ENCODE measurements around the gene MMP13. TPM values are rescaled to one million over a fixed set of nuclear protein-coding genes. Genes with fewer than 3 reads are reported as not detected.
"Not testable (repeated sequence)": the region's sequence is repeated elsewhere in the genome, so short reads cannot be mapped to it uniquely, and the experiment has no call there.

Gene MMP13
- total RNA-seq, 1 experiment from 2014 or later = not detected

DNA sequence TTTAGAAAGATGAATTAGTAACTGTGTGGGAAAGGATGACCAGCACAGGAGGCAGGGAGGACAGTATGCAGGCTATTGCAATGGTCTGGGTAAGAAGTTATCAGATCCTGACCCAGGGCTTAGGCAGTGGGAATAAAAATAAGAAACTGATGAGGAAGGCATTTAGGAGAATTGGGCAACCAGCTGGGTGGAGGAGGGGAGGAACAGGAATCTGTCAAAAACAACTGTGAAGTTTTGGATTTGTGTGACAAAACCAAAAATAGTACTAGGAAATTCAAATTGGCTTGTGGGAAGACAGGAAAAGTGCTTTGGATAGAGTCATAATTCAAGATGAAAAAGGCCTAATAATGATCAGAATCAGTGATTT is 27.9 kb downstream of the MMP13 start:
- no peak for DNase-seq
- Histone ChIP-seq H3K4me3 (ENCODE audit: insufficient read depth, low read depth, low read length) (no peak overlapping the region), H3K36me3 (replicated peaks; ENCODE audit: control insufficient read depth, insufficient read depth, low read length) (no peaks in the 10 kb centered on the region)

GRCh38 chr11:102926961-102927623 is 28.4 kb downstream of the MMP13 start:
- DNase-seq = no peak
- no peak overlapping the region for H3K4me3 ChIP-seq (ENCODE audit: insufficient read depth, low read depth, low read length)
- H3K36me3 ChIP-seq (replicated peaks; ENCODE audit: control insufficient read depth, insufficient read depth, low read length) = no peaks in the 10 kb centered on the region
- no peaks in the 10 kb centered on the region for H3K27me3 ChIP-seq (ENCODE audit: control insufficient read depth, insufficient read depth, low read length)

More for the DNA sequence above, 27.9 kb downstream of the MMP13 start:
- no peaks in the 10 kb centered on the region for H3K27me3 ChIP-seq (ENCODE audit: control insufficient read depth, insufficient read depth, low read length)

DNA sequence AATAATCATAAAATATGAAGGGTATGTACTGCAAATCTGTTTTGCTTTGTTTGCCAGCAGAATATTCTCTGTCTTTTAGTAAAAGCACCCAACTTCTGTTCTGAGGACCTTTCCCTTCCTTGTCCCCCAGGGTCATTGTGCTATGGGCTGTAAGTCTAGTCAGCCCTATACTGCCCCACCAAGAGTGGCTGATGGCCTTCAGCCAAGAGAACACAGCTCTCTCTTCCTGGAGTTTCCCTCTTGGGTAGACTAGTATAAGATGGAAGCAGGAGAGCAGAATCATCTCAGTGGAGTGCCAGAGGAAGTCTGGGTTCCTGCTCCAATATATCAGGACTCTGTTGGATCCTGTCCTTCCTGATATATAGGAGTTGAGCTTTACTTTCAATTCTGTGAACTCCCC is 29.0 kb downstream of the MMP13 start:
- no peak for DNase-seq
- H3K27me3 ChIP-seq (ENCODE audit: control insufficient read depth, insufficient read depth, low read length) = no peaks in the 10 kb centered on the region
- no peak overlapping the region for H3K4me3 ChIP-seq (ENCODE audit: insufficient read depth, low read depth, low read length)
- no peaks in the 10 kb centered on the region for H3K36me3 ChIP-seq (replicated peaks; ENCODE audit: control insufficient read depth, insufficient read depth, low read length)

DNA sequence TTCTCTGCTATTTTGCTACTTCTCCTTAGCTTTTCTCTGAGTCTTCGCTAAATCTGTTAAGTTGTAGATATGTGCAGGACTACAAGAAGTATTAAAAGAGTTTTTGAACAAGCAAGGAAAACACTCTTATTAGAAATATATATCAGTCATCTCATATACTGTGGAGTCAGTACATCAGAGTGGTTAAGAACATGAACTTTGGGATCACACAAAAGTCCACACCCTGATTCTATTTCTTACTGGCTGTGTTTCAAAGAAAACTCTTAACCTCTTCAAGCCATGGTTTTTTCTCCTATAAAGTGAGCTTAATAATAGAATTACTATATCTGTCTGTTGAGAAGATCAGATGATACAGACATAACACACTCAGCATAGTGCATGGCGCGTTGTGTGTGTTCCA is 29.5 kb downstream of the MMP13 start:
- Histone ChIP-seq H3K4me3 (ENCODE audit: insufficient read depth, low read depth, low read length) (no peak overlapping the region), H3K36me3 (replicated peaks; ENCODE audit: control insufficient read depth, insufficient read depth, low read length) (no peaks in the 10 kb centered on the region), H3K27me3 (ENCODE audit: control insufficient read depth, insufficient read depth, low read length) (no peaks in the 10 kb centered on the region)
- DNase-seq = no peak

DNA sequence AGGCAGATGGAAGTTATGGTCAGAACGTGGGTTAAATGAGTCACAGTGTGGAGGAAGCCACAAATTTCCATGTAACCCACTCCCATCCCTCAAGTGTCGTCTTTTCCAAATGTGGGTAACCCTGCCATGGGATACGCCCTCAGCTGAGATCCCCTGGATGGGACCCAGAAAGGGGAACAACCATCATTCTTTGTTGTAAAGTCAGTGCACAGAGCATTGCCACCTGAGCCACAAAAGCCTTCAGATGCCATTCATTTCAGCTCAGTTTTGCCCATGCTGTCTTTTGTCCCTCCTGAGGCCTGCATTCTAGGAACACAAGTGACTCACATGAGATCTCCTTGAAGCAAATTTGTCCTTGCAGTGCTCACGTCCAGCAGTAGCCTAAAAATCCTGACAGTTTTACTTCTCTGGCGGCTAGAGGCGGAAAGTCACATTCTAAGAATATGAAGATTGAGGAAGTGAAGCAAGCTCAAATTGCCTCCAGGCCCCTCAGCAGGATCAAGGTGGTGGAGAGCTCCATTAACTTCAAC is 30.6 kb downstream of the MMP13 start:
- H3K27me3 ChIP-seq (ENCODE audit: control insufficient read depth, insufficient read depth, low read length) = no peaks in the 10 kb centered on the region
- H3K4me3 ChIP-seq (ENCODE audit: insufficient read depth, low read depth, low read length) = no peak overlapping the region
- H3K36me3 ChIP-seq (replicated peaks; ENCODE audit: control insufficient read depth, insufficient read depth, low read length) = no peaks in the 10 kb centered on the region
- DNase-seq = no peak

- Histone ChIP-seq H3K36me3 (replicated peaks; ENCODE audit: control insufficient read depth, insufficient read depth, low read length) (no peaks in the 10 kb centered on the region), H3K4me3 (ENCODE audit: insufficient read depth, low read depth, low read length) (no peak overlapping the region), H3K27me3 (ENCODE audit: control insufficient read depth, insufficient read depth, low read length) (no peaks in the 10 kb centered on the region)
- no peak for DNase-seq
Measured at GRCh38 chr11:102921587-102922220, 33.8 kb downstream of the MMP13 start.

DNA sequence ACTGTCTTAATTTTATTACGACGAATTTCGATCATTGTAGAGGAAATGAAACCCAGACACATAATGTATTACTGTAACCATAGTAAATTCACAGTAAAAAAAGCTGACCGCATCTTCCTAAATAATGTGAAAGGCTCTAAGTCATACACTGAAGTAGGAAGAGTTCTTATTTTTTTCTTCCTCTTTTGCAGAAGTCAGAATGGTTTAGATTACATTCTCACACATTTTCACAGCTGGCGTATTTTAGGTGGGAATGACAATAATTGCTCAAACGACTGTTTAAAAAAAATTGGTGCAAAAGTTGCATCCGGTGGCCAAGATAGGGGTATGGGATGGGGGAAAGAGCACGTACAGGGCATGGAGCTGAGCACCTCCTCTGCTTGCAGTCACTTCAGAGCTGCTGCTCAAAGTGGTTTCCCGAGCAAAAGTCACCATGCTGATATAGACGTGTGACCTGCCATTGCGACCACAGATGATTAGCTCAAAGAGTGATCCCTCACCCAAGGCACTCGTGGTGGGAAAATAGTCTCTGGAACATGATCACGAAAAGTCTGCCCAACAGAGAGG is 35.3 kb downstream of the MMP13 start:
- H3K27me3 ChIP-seq (ENCODE audit: control insufficient read depth, insufficient read depth, low read length) = no peaks in the 10 kb centered on the region
- no peak overlapping the region for H3K4me3 ChIP-seq (ENCODE audit: insufficient read depth, low read depth, low read length)
- DNase-seq = no peak
- H3K36me3 ChIP-seq (replicated peaks; ENCODE audit: control insufficient read depth, insufficient read depth, low read length) = no peaks in the 10 kb centered on the region

GRCh38 chr11:102915044-102915375 is 40.5 kb downstream of the MMP13 start:
- Histone ChIP-seq H3K27me3 (ENCODE audit: control insufficient read depth, insufficient read depth, low read length) (no peaks in the 10 kb centered on the region), H3K36me3 (replicated peaks; ENCODE audit: control insufficient read depth, insufficient read depth, low read length) (no peaks in the 10 kb centered on the region), H3K4me3 (ENCODE audit: insufficient read depth, low read depth, low read length) (no peak overlapping the region)
- no peak for DNase-seq

GRCh38 chr11:102914238-102915043 is 41.1 kb downstream of the MMP13 start:
- no peak overlapping the region for H3K4me3 ChIP-seq (ENCODE audit: insufficient read depth, low read depth, low read length)
- H3K36me3 ChIP-seq (replicated peaks; ENCODE audit: control insufficient read depth, insufficient read depth, low read length) = no peaks in the 10 kb centered on the region
- DNase-seq = peak; percentile 30
- no peaks in the 10 kb centered on the region for H3K27me3 ChIP-seq (ENCODE audit: control insufficient read depth, insufficient read depth, low read length)

- Histone ChIP-seq H3K36me3 (replicated peaks; ENCODE audit: control insufficient read depth, insufficient read depth, low read length) (no peaks in the 10 kb centered on the region), H3K27me3 (ENCODE audit: control insufficient read depth, insufficient read depth, low read length) (no peaks in the 10 kb centered on the region), H3K4me3 (ENCODE audit: insufficient read depth, low read depth, low read length) (no peak overlapping the region)
- DNase-seq = peak; percentile 4
Measured at GRCh38 chr11:102912482-102912830, 43.1 kb downstream of the MMP13 start.

GRCh38 chr11:102911758-102912481 is 43.6 kb downstream of the MMP13 start:
- Histone ChIP-seq H3K27me3 (ENCODE audit: control insufficient read depth, insufficient read depth, low read length) (no peaks in the 10 kb centered on the region), H3K36me3 (replicated peaks; ENCODE audit: control insufficient read depth, insufficient read depth, low read length) (no peaks in the 10 kb centered on the region), H3K4me3 (ENCODE audit: insufficient read depth, low read depth, low read length) (no peak overlapping the region)
- DNase-seq = no peak

DNA sequence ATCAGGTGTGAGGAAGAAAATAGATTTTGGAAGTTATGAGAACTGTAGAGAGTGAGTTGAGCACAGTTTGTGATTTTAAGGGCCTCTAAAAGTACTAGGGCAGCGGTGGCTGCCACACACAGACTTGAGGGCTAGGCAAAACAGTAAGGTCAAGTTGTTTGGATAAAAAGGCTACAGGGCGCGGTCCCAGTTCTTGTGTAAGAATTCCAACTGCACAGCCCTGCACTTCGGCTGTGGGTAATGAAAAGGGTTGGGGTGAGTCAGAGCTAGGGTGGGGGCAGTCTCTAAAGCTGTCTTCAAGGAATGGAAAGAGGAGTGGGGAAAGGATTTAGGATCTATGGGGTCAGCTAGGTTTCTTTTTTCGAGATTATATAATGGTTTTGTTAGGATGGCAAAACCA is 49.7 kb downstream of the MMP13 start:
- not testable (repeated sequence) for DNase-seq; H3K36me3 ChIP-seq (replicated peaks; ENCODE audit: control insufficient read depth, insufficient read depth, low read length); H3K27me3 ChIP-seq (ENCODE audit: control insufficient read depth, insufficient read depth, low read length); H3K4me3 ChIP-seq (ENCODE audit: insufficient read depth, low read depth, low read length)

DNA sequence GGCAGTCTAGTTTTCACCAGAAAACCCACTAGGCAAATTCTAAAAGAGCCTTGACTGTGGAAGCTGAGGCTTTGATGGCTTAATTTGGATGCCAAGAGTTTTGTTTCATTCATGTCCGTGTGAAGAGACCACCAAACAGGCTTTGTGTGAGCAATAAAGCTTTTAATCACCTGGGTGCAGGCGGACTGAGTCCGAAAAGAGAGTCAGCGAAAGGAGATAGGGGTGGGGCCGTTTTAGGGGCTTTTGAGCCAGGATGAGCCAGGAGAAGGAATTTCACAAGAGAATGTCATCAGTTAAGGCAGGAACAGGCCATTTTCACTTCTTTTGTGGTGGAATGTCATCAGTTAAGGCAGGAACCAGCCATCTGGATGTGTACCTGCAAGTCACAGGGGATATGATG is 51.6 kb downstream of the MMP13 start:
- H3K4me3 ChIP-seq (ENCODE audit: insufficient read depth, low read depth, low read length); DNase-seq; H3K36me3 ChIP-seq (replicated peaks; ENCODE audit: control insufficient read depth, insufficient read depth, low read length); H3K27me3 ChIP-seq (ENCODE audit: control insufficient read depth, insufficient read depth, low read length): not testable (repeated sequence)

DNA sequence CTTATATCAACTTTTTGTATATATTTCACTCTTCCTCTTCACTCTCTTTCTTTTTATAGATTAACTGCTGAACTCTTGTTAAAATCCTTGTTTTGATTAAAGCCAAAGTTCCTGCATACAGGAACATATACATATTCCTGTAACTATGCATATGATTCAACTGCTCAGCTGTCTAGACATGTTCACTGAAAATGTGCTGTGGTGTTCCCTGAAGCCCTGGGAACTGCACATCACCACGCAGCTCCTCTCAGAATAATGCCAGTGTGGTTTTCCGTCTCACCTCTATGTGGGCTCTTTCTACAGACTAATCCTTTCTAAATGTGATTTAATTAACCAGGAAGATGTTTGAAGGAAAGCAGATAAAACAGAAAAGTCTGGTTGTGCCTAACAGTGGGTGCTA is 55.2 kb downstream of the MMP13 start:
- DNase-seq = no peak
- Histone ChIP-seq H3K4me3 (ENCODE audit: insufficient read depth, low read depth, low read length) (no peak overlapping the region), H3K27me3 (ENCODE audit: control insufficient read depth, insufficient read depth, low read length) (no peaks in the 10 kb centered on the region), H3K36me3 (replicated peaks; ENCODE audit: control insufficient read depth, insufficient read depth, low read length) (no peaks in the 10 kb centered on the region)
